ENCODE results near the gene UTP14A.

UTP14A gene

GRCh38 chrX:129953881-129954280 lies 47.9 kb downstream of the UTP14A start:
- no peak for DNase-seq

DNA sequence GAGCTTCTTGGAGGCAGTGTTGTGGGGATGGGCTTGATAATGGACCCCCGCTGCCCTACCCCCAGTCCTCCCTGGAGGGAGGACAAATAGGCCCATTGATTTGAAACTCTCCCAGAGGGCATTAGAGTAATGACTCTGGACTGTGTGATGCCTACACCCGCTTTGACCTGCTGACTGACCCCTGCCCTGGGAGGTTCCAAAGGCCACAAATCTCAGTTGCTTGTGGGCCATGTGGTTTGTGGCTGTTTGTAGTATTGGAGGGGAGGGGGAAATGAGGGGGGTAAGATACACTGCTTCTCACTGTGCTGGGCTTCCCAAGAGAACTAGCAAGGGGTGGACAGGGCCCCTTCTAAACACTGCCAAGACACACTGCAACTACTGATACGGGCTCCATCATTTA lies 48.8 kb downstream of the UTP14A start:
- no peak for DNase-seq

GRCh38 chrX:129955682-129956081 lies 49.7 kb downstream of the UTP14A start:
- DNase-seq: no peak

- DNase-seq: no peak
Measured at GRCh38 chrX:129956145-129956544, 50.2 kb downstream of the UTP14A start.

DNA sequence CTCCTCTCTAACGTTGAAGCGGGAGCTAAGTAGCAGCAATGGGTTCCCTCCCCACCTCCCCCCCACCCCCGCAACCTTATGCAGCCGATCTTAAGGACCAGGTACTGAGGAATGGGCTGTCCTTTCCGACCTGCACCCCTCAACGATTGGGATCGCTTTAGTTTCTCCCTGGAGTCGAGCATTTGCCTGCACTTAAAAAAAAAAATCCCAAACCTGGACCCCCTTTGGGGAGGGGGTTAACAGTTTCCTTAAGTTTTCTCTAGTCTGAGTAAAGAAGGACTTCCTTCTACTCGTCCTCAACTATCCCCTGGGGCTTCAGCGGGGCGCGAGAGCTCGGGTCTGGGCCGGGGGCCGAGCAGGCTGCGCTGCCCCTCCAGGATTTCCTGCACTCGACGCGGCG lies 50.8 kb downstream of the UTP14A start:
- DNase-seq: no peak

DNA sequence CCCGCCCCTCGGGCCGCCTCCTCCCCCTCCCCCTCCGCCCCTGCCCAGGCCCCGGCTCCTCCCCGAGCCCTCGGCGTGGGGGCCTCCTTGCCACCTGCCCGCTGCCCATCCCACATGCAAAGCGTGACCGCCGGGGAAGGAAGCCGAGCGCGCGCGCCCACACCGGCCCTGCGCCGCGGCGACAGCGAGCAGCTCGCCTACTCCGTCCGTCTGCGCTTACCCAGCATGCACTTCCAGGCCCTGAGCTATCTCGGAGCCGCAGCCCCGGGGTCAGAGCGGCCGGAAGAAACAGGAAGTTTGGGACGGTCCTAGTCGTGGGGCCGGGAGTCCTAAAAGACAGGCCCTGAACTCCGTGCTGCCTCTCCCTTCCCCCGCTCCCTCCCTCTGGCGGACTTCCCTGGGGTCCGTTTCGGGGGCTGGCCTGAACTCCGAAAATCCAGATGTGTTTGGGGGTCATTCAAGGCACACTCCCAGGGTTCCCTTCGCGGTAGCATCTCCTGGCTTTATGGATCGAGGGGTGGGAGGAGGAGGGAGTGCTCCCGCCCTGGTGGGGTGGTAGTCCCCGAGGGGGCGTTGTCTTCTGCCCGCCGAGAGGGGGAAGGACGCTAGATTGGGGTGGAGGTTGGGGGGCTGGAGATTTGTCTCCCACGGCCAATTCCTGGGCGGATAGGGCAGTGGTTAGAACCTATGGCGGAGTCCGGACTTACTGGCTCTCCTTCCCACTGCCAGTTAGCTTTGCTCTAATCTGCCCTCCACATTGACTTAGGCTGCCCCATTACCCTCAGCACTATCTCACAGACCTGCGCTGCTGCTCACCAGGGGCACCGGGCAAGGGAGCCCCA lies 51.5 kb downstream of the UTP14A start:
- no peak for DNase-seq

GRCh38 chrX:129958083-129958465 lies 52.1 kb downstream of the UTP14A start:
- DNase-seq: no peak

- no peak for DNase-seq
Measured at GRCh38 chrX:129958814-129959492, 53.0 kb downstream of the UTP14A start.

GRCh38 chrX:129959493-129959832 lies 53.5 kb downstream of the UTP14A start:
- DNase-seq: no peak

DNA sequence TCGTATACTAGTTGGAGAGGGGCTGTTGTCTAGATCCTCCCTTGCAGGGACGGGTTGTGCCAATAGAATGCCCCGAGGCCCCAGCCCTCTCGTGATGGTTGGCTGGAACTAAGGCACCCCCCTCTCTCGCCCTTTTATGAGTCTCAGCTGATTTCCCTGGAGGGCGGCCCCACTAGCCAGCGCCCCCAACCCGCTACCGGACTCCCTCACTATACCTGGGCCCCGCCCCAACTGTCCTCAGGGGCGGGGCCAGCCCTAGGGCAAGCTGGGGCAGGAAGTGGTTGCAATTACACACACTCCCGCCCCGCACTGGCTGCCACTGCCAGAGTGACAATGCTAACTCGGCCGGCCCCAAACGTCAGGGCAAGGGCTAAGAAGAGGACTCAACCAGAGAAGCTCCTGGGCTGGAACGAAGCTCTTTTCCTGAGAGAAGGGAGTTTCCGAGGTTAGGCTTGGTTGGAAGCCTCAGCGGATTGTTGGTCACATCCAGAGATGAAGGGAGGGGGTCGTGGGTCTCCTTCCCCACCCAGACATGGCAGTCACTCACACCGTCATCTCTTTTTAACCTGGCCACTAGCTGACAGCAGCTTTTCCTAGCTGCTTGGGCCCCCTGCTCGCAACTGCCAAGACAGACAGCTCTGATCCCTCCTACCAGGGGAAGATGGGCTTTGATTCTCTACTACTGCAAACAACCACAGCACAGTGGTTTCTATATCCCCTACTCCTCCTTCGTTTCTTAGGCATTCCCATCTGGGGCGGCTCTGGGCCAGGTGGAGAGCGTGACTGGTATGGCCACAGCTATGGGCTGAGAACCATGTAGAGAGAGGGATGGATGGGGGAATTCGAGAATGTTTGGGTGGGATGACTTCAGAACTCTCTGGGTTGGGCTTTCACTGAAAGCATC lies 55.5 kb downstream of the UTP14A start:
- DNase-seq: no peak

DNA sequence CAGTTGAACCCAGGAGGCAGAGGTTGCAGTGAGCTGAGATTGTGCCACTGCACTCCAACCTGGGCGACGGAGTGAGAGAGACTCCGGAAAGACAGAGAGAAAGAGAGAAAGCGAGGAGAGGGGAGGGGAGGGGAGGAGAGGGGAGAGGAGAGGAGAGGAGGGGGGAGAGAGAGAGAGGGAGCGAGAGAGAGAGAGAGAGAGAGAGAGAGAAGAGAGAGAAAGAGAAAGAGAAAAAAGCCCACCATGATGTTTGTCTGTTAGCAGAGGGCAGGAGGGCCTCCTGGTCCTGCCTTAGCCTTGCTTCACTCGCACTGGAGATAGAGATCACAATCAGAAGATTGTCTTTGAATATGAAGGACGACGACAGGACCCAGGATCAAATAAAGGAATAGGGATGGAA lies 57.8 kb downstream of the UTP14A start:
- no peak for DNase-seq

DNA sequence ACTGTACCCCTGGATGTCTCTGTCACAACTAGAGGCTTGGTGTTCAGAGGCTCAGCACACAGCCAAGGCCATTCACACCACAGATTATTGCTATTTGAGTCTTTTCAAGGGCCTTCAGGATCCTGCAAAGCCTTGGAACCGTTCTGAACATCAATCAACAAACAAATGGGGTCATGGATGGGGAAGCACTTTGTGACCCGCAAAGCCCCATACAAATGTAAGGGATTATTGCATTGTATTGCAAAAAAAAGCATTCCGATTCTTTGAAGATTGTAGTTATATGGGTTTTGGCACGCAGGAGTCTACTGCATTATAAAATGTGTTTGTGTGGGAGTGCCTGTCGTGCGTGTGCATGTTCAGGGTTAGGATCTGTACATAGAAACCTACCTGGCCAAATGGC lies 59.2 kb downstream of the UTP14A start:
- DNase-seq: no peak

- DNase-seq: no peak
Measured at GRCh38 chrX:129968968-129969367, 63.0 kb downstream of the UTP14A start.

GRCh38 chrX:129976441-129976840 lies 70.5 kb downstream of the UTP14A start:
- DNase-seq: no peak
